Measurements from ENCODE around the gene SLC22A16. TPM values are rescaled to one million over a fixed set of nuclear protein-coding genes. Genes with fewer than 3 reads are reported as not detected.

Gene SLC22A16
- total and polyA plus RNA-seq, 2 donors = 1.0 to 1.9 TPM

- Histone ChIP-seq H3K27ac (ENCODE audit: low read depth in 1 of 2, low read length in 1 of 2) (no peak overlapping the region), H3K4me3 (ENCODE audit: low read length in 2 of 2) (no peak overlapping the region), H3K4me1 (ENCODE audit: control insufficient read depth in 2 of 2, insufficient read depth in 2 of 2, low read length in 2 of 2) (peaks cover 0 to 6% of the 10 kb centered on the region in 2 donors), H3K9me3 (ENCODE audit: control insufficient read depth in 2 of 2, insufficient read depth in 1 of 2, low read length in 1 of 2) (no peaks in the 10 kb centered on the region), H3K27me3 (ENCODE audit: control insufficient read depth in 2 of 2, insufficient read depth in 1 of 2, low read length in 1 of 2) (no peaks in the 10 kb centered on the region), H3K36me3 (ENCODE audit: control insufficient read depth in 2 of 2, insufficient read depth in 2 of 2, low read length in 1 of 2) (no peaks in the 10 kb centered on the region)
- 96% methylated on average over 4 of the region's 4 CpGs for WGBS
- DNase-seq (ENCODE audit: low read depth in 6 of 9, low spot score in 9 of 9) = no peak
Measured at GRCh38 chr6:110446405-110446804, 30.0 kb downstream of the SLC22A16 start.

- Histone ChIP-seq H3K4me1 (ENCODE audit: control insufficient read depth in 2 of 2, insufficient read depth in 2 of 2, low read length in 2 of 2) (no peaks in the 10 kb centered on the region), H3K36me3 (ENCODE audit: control insufficient read depth in 2 of 2, insufficient read depth in 2 of 2, low read length in 1 of 2) (no peaks in the 10 kb centered on the region), H3K9me3 (ENCODE audit: control insufficient read depth in 2 of 2, insufficient read depth in 1 of 2, low read length in 1 of 2) (peaks cover 0 to 4% of the 10 kb centered on the region in 2 donors), H3K27ac (ENCODE audit: low read depth in 1 of 2, low read length in 1 of 2) (no peak overlapping the region), H3K4me3 (ENCODE audit: low read length in 2 of 2) (no peak overlapping the region), H3K27me3 (ENCODE audit: control insufficient read depth in 2 of 2, insufficient read depth in 1 of 2, low read length in 1 of 2) (no peaks in the 10 kb centered on the region)
- 98% methylated on average over 4 of the region's 4 CpGs for WGBS
- DNase-seq (ENCODE audit: low read depth in 6 of 9, low spot score in 9 of 9) = no peak
Measured at GRCh38 chr6:110440026-110440425, 36.4 kb downstream of the SLC22A16 start.

- Histone ChIP-seq H3K4me3 (ENCODE audit: low read length in 2 of 2) (no peak overlapping the region), H3K27me3 (ENCODE audit: control insufficient read depth in 2 of 2, insufficient read depth in 1 of 2, low read length in 1 of 2) (no peaks in the 10 kb centered on the region), H3K36me3 (ENCODE audit: control insufficient read depth in 2 of 2, insufficient read depth in 2 of 2, low read length in 1 of 2) (no peaks in the 10 kb centered on the region), H3K27ac (ENCODE audit: low read depth in 1 of 2, low read length in 1 of 2) (no peak overlapping the region), H3K4me1 (ENCODE audit: control insufficient read depth in 2 of 2, insufficient read depth in 2 of 2, low read length in 2 of 2) (no peaks in the 10 kb centered on the region), H3K9me3 (ENCODE audit: control insufficient read depth in 2 of 2, insufficient read depth in 1 of 2, low read length in 1 of 2) (peaks cover 0 to 4% of the 10 kb centered on the region in 2 donors)
- DNase-seq (ENCODE audit: low read depth in 6 of 9, low spot score in 9 of 9) = no peak
- WGBS = 68% methylated on average over 5 of the region's 5 CpGs
Measured at GRCh38 chr6:110439356-110439755, 37.1 kb downstream of the SLC22A16 start.

- H3K36me3 ChIP-seq (ENCODE audit: control insufficient read depth in 2 of 2, insufficient read depth in 2 of 2, low read length in 1 of 2) = no peaks in the 10 kb centered on the region
- WGBS = 96% methylated on average over 7 of the region's 7 CpGs
Measured at GRCh38 chr6:110434961-110435602, 41.3 kb downstream of the SLC22A16 start.

GRCh38 chr6:110432285-110432900, 44.0 kb downstream of the SLC22A16 start:
- H3K27ac ChIP-seq (ENCODE audit: low read depth in 1 of 2, low read length in 1 of 2) = no peak overlapping the region
- no peaks in the 10 kb centered on the region for H3K27me3 ChIP-seq (ENCODE audit: control insufficient read depth in 2 of 2, insufficient read depth in 1 of 2, low read length in 1 of 2)
- no peaks in the 10 kb centered on the region for H3K36me3 ChIP-seq (ENCODE audit: control insufficient read depth in 2 of 2, insufficient read depth in 2 of 2, low read length in 1 of 2)
- WGBS = 92% methylated on average over 3 of the region's 3 CpGs
- H3K4me1 ChIP-seq (ENCODE audit: control insufficient read depth in 2 of 2, insufficient read depth in 2 of 2, low read length in 2 of 2) = no peaks in the 10 kb centered on the region
- no peak overlapping the region for H3K4me3 ChIP-seq (ENCODE audit: low read length in 2 of 2)
- no peak for DNase-seq (ENCODE audit: low read depth in 6 of 9, low spot score in 9 of 9)
- no peaks in the 10 kb centered on the region for H3K9me3 ChIP-seq (ENCODE audit: control insufficient read depth in 2 of 2, insufficient read depth in 1 of 2, low read length in 1 of 2)

More at GRCh38 chr6:110434961-110435602, 41.3 kb downstream of the SLC22A16 start:
- Histone ChIP-seq H3K4me1 (ENCODE audit: control insufficient read depth in 2 of 2, insufficient read depth in 2 of 2, low read length in 2 of 2) (no peaks in the 10 kb centered on the region), H3K4me3 (ENCODE audit: low read length in 2 of 2) (no peak overlapping the region), H3K9me3 (ENCODE audit: control insufficient read depth in 2 of 2, insufficient read depth in 1 of 2, low read length in 1 of 2) (peaks cover 0 to 4% of the 10 kb centered on the region in 2 donors), H3K27ac (ENCODE audit: low read depth in 1 of 2, low read length in 1 of 2) (no peak overlapping the region), H3K27me3 (ENCODE audit: control insufficient read depth in 2 of 2, insufficient read depth in 1 of 2, low read length in 1 of 2) (no peaks in the 10 kb centered on the region)
- no peak for DNase-seq (ENCODE audit: low read depth in 6 of 9, low spot score in 9 of 9)

- Histone ChIP-seq H3K27me3 (ENCODE audit: control insufficient read depth in 2 of 2, insufficient read depth in 1 of 2, low read length in 1 of 2) (no peaks in the 10 kb centered on the region), H3K4me1 (ENCODE audit: control insufficient read depth in 2 of 2, insufficient read depth in 2 of 2, low read length in 2 of 2) (no peaks in the 10 kb centered on the region), H3K27ac (ENCODE audit: low read depth in 1 of 2, low read length in 1 of 2) (no peak overlapping the region), H3K4me3 (ENCODE audit: low read length in 2 of 2) (no peak overlapping the region), H3K36me3 (ENCODE audit: control insufficient read depth in 2 of 2, insufficient read depth in 2 of 2, low read length in 1 of 2) (no peaks in the 10 kb centered on the region), H3K9me3 (ENCODE audit: control insufficient read depth in 2 of 2, insufficient read depth in 1 of 2, low read length in 1 of 2) (no peaks in the 10 kb centered on the region)
- DNase-seq (ENCODE audit: low read depth in 6 of 9, low spot score in 9 of 9) = no peak
- WGBS = 96% methylated on average over 4 of the region's 4 CpGs
Measured at GRCh38 chr6:110430741-110431140, 45.7 kb downstream of the SLC22A16 start.

- no peaks in the 10 kb centered on the region for H3K4me1 ChIP-seq (ENCODE audit: control insufficient read depth in 2 of 2, insufficient read depth in 2 of 2, low read length in 2 of 2)
- no peak for DNase-seq (ENCODE audit: low read depth in 6 of 9, low spot score in 9 of 9)
- no peaks in the 10 kb centered on the region for H3K27me3 ChIP-seq (ENCODE audit: control insufficient read depth in 2 of 2, insufficient read depth in 1 of 2, low read length in 1 of 2)
- no peak overlapping the region for H3K27ac ChIP-seq (ENCODE audit: low read depth in 1 of 2, low read length in 1 of 2)
- WGBS = 90% methylated on average over 5 of the region's 5 CpGs
- no peak overlapping the region for H3K4me3 ChIP-seq (ENCODE audit: low read length in 2 of 2)
- no peaks in the 10 kb centered on the region for H3K36me3 ChIP-seq (ENCODE audit: control insufficient read depth in 2 of 2, insufficient read depth in 2 of 2, low read length in 1 of 2)
- no peaks in the 10 kb centered on the region for H3K9me3 ChIP-seq (ENCODE audit: control insufficient read depth in 2 of 2, insufficient read depth in 1 of 2, low read length in 1 of 2)
Measured at GRCh38 chr6:110430236-110430635, 46.2 kb downstream of the SLC22A16 start.

- H3K27ac ChIP-seq (ENCODE audit: low read depth in 1 of 2, low read length in 1 of 2) = no peak overlapping the region
- over 99% methylated on average over 2 of the region's 2 CpGs for WGBS
- H3K27me3 ChIP-seq (ENCODE audit: control insufficient read depth in 2 of 2, insufficient read depth in 1 of 2, low read length in 1 of 2) = no peaks in the 10 kb centered on the region
- no peaks in the 10 kb centered on the region for H3K4me1 ChIP-seq (ENCODE audit: control insufficient read depth in 2 of 2, insufficient read depth in 2 of 2, low read length in 2 of 2)
- H3K36me3 ChIP-seq (ENCODE audit: control insufficient read depth in 2 of 2, insufficient read depth in 2 of 2, low read length in 1 of 2) = no peaks in the 10 kb centered on the region
- H3K9me3 ChIP-seq (ENCODE audit: control insufficient read depth in 2 of 2, insufficient read depth in 1 of 2, low read length in 1 of 2) = no peaks in the 10 kb centered on the region
- no peak overlapping the region for H3K4me3 ChIP-seq (ENCODE audit: low read length in 2 of 2)
- DNase-seq (ENCODE audit: low read depth in 6 of 9, low spot score in 9 of 9) = no peak
Measured at GRCh38 chr6:110428153-110428552, 48.3 kb downstream of the SLC22A16 start.

- no peaks in the 10 kb centered on the region for H3K36me3 ChIP-seq (ENCODE audit: control insufficient read depth in 2 of 2, insufficient read depth in 2 of 2, low read length in 1 of 2)
- H3K27me3 ChIP-seq (ENCODE audit: control insufficient read depth in 2 of 2, insufficient read depth in 1 of 2, low read length in 1 of 2) = no peaks in the 10 kb centered on the region
- H3K4me3 ChIP-seq (ENCODE audit: low read length in 2 of 2) = no peak overlapping the region
- H3K9me3 ChIP-seq (ENCODE audit: control insufficient read depth in 2 of 2, insufficient read depth in 1 of 2, low read length in 1 of 2) = no peaks in the 10 kb centered on the region
- WGBS = 95% methylated on average over 5 of the region's 5 CpGs
- no peak for DNase-seq (ENCODE audit: low read depth in 6 of 9, low spot score in 9 of 9)
- H3K4me1 ChIP-seq (ENCODE audit: control insufficient read depth in 2 of 2, insufficient read depth in 2 of 2, low read length in 2 of 2) = no peaks in the 10 kb centered on the region
- no peak overlapping the region for H3K27ac ChIP-seq (ENCODE audit: low read depth in 1 of 2, low read length in 1 of 2)
Measured at GRCh38 chr6:110425816-110426215, 50.6 kb downstream of the SLC22A16 start.

Measured in thymus (tissue), 11 donors.